ENCODE results near the gene SPATA31C1.

The SPATA31C1 gene

DNA sequence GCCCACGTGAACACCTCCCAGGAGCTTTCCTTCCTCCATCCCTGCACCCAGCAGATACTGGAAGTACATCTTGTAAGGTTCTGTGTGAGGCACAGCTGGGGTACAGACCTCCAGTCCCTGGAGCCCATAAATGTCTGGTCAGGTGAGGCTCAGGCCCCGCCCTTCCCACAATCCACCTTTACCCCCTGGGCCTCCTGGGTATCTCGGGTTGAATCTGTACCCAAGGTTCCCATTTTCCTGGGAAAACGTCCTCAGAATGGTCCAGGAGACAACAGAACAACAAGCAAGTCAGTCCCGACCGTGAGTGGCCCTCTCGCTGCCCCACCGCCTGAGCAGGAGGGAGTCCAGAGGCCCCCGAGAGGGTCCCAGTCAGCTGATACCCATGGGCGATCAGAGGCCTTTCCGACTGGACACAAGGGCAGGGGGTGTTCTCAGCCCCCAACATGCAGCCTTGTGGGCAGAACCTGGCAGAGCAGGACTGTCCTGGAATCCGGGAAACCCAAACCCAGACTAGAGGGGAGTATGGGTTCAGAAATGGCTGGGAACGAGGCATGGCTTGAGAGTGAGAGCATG is 30.7 kb upstream of the SPATA31C1 start:
- TF ChIP-seq SNAI2 (CRISPR knock-in tag; IDR thresholded peaks at IDR 0.05) (no peak), ISL1 (CRISPR knock-in tag; IDR thresholded peaks at IDR 0.05) (no peak), RARB (CRISPR knock-in tag; IDR thresholded peaks at IDR 0.05) (no peak), ZNF70 (CRISPR knock-in tag; IDR thresholded peaks at IDR 0.05) (no peak)
- no peak for ATAC-seq

- TF ChIP-seq ESRRG (CRISPR knock-in tag; IDR thresholded peaks at IDR 0.05) (no peak), GLIS3 (CRISPR knock-in tag; IDR thresholded peaks at IDR 0.05) (no peak), RARB (CRISPR knock-in tag; IDR thresholded peaks at IDR 0.05) (no peak), ARNTL (CRISPR knock-in tag; IDR thresholded peaks at IDR 0.05; ENCODE audit: borderline replicate concordance, low read depth) (no peak), ZNF565 (CRISPR knock-in tag; conservative IDR thresholded peaks at IDR 0.05; ENCODE audit: low read depth) (no peak), PPARA (CRISPR knock-in tag; IDR thresholded peaks at IDR 0.05; ENCODE audit: borderline replicate concordance) (no peak), ZFP3 (CRISPR knock-in tag; IDR thresholded peaks at IDR 0.05) (no peak), CREB5 (CRISPR knock-in tag; IDR thresholded peaks at IDR 0.05; ENCODE audit: low read depth) (no peak), CSDC2 (CRISPR knock-in tag; IDR thresholded peaks at IDR 0.05) (no peak), ZNF8 (CRISPR knock-in tag; IDR thresholded peaks at IDR 0.05) (no peak)
- TF ChIP-seq, protein P1, sequence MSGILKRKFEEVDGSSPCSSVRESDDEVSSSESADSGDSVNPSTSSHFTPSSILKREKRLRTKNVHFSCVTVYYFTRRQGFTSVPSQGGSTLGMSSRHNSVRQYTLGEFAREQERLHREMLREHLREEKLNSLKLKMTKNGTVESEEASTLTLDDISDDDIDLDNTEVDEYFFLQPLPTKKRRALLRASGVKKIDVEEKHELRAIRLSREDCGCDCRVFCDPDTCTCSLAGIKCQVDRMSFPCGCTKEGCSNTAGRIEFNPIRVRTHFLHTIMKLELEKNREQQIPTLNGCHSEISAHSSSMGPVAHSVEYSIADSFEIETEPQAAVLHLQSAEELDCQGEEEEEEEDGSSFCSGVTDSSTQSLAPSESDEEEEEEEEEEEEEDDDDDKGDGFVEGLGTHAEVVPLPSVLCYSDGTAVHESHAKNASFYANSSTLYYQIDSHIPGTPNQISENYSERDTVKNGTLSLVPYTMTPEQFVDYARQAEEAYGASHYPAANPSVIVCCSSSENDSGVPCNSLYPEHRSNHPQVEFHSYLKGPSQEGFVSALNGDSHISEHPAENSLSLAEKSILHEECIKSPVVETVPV (CRISPR knock-in tag; IDR thresholded peaks at IDR 0.05), result no peak
- ATAC-seq, result no peak
Observed at GRCh38 chr9:87887661-87888480, 29.9 kb upstream of the SPATA31C1 start.

DNA sequence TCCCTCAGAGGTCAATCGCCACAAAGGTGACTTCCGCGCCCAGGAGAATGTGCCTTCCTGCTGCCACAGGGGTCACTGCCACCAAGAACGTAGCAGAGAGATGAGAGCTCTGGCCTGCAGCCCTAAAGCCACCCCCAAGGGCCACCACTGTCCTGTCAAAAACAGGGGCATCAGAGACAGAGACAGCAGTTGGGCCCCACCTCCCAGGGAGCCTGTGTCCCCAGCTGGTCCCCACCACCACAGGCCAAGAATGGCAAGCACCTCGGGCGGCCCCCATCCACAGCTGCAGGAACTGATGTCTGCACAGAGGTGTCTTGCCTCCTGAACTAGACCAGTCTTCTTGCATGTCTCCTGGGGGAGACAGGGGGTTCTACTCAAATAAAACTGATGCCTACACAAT is 29.3 kb upstream of the SPATA31C1 start:
- no peak for TF ChIP-seq TSHZ2 (CRISPR knock-in tag; IDR thresholded peaks at IDR 0.05)
- no peak for TF ChIP-seq RARB (CRISPR knock-in tag; IDR thresholded peaks at IDR 0.05)
- TF ChIP-seq GLIS3 (CRISPR knock-in tag; IDR thresholded peaks at IDR 0.05), result no peak
- TF ChIP-seq POU6F1 (CRISPR knock-in tag; IDR thresholded peaks at IDR 0.05; ENCODE audit: borderline replicate concordance, low read depth), result no peak
- TF ChIP-seq ZNF70 (CRISPR knock-in tag; IDR thresholded peaks at IDR 0.05), result no peak
- TF ChIP-seq TOX (CRISPR knock-in tag; IDR thresholded peaks at IDR 0.05; ENCODE audit: borderline replicate concordance), result no peak
- no peak for TF ChIP-seq BACH2 (CRISPR knock-in tag; IDR thresholded peaks at IDR 0.05; ENCODE audit: borderline replicate concordance)
- no peak for TF ChIP-seq PPARA (CRISPR knock-in tag; IDR thresholded peaks at IDR 0.05; ENCODE audit: borderline replicate concordance)
- no peak for TF ChIP-seq ZC3H10 (CRISPR knock-in tag; IDR thresholded peaks at IDR 0.05)
- TF ChIP-seq, protein P1 (CRISPR knock-in tag; IDR thresholded peaks at IDR 0.05), result no peak
- no peak for TF ChIP-seq TCF4 (CRISPR knock-in tag; IDR thresholded peaks at IDR 0.05; ENCODE audit: borderline replicate concordance)
- no peak for TF ChIP-seq CREB5 (CRISPR knock-in tag; IDR thresholded peaks at IDR 0.05; ENCODE audit: low read depth)
- TF ChIP-seq ZNF565 (CRISPR knock-in tag; conservative IDR thresholded peaks at IDR 0.05; ENCODE audit: low read depth), result no peak
- no peak for TF ChIP-seq ZNF8 (CRISPR knock-in tag; IDR thresholded peaks at IDR 0.05)
- no peak for TF ChIP-seq OSR1 (CRISPR knock-in tag; IDR thresholded peaks at IDR 0.05)
- TF ChIP-seq ZFP30 (CRISPR knock-in tag; IDR thresholded peaks at IDR 0.05), result no peak
- TF ChIP-seq ARNTL (CRISPR knock-in tag; IDR thresholded peaks at IDR 0.05; ENCODE audit: borderline replicate concordance, low read depth), result no peak
- TF ChIP-seq ESRRG (CRISPR knock-in tag; IDR thresholded peaks at IDR 0.05), result no peak
- TF ChIP-seq, protein P2, sequence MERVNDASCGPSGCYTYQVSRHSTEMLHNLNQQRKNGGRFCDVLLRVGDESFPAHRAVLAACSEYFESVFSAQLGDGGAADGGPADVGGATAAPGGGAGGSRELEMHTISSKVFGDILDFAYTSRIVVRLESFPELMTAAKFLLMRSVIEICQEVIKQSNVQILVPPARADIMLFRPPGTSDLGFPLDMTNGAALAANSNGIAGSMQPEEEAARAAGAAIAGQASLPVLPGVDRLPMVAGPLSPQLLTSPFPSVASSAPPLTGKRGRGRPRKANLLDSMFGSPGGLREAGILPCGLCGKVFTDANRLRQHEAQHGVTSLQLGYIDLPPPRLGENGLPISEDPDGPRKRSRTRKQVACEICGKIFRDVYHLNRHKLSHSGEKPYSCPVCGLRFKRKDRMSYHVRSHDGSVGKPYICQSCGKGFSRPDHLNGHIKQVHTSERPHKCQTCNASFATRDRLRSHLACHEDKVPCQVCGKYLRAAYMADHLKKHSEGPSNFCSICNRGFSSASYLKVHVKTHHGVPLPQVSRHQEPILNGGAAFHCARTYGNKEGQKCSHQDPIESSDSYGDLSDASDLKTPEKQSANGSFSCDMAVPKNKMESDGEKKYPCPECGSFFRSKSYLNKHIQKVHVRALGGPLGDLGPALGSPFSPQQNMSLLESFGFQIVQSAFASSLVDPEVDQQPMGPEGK (CRISPR knock-in tag; IDR thresholded peaks at IDR 0.05; ENCODE audit: borderline replicate concordance), result no peak
- TF ChIP-seq ISL1 (CRISPR knock-in tag; IDR thresholded peaks at IDR 0.05), result no peak
- no peak for ATAC-seq

Data from SK-N-SH treated with all-trans-retinoic acid at 6 μM for 48 hours (cell line).